Measurements from ENCODE around the gene CD63.

The CD63 gene

DNA sequence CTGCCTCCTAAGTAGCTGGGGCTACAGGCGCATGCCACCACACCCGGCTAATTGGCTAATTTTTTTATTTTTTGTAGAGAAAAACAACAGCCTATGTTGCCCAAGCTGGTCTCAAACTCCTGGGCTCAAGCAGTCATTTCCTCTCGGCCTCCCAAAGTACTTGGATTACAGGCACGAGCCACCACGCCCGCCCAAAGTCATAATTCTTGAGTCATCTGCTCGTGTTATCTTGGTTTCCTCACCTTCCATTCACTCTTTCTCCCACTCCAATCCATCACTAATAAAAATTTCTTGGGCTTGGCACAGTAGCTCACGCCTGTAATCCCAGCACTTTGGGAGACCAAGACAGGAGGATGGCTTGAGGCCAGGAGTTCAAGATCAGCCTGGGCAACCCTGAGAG is 53.1 kb downstream of the CD63 start:
- no peak overlapping the region for H3K9ac ChIP-seq (ENCODE audit: low read length)
- no peak overlapping the region for H3K4me3 ChIP-seq (ENCODE audit: low read length)
- H3K4me1 ChIP-seq (ENCODE audit: control insufficient read depth, low read depth, low read length), result no peaks in the 10 kb centered on the region

More for the DNA sequence above, 53.1 kb downstream of the CD63 start:
- Histone ChIP-seq H3K27ac (ENCODE audit: low read length) (no peak overlapping the region), H3K27me3 (ENCODE audit: control insufficient read depth, insufficient read depth, low read length) (no peaks in the 10 kb centered on the region), H3K9me3 (ENCODE audit: control insufficient read depth, low read depth, low read length) (no peaks in the 10 kb centered on the region), H3K36me3 (ENCODE audit: control insufficient read depth, low read depth, low read length) (no peaks in the 10 kb centered on the region)
